ENCODE measurements around the gene TASOR.

DNA sequence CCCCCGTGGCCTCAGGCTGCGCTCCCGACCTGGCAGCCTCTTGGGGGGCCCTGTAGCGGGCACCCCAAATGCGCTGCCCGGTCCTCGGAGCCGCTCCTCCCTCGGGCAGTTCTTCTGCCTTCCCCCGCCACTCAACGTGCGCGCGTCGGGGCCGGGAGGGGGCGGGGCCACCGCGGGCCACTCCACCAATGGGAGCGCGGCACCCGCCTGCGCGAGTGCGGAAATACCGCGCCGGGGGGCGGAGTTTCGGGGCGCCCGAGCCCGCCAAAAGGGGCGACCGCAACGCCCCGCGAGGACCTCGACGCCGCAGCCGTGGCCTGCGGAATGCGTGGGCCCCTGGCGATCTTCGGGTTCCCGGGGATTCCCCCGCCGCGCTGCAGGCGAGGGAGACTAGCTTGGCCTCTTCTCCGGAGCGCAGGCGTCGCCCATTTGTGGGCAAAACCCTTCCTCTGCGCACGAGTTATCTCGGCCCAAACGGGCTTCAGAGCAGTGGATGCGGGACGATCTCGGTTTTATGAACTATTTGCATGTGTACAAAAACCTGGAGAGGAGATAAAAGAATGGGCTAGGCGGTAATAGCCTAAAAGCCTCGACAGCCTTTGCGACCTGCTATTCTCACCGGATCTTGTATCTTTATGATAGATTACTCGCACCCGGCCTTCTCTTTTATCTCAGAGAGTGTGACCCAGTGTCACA, at the start of gene TASOR:
- TF ChIP-seq TP53 (CRISPR knock-in tag; IDR thresholded peaks at IDR 0.05), result peak; percentile 98
- TF ChIP-seq, protein P1, sequence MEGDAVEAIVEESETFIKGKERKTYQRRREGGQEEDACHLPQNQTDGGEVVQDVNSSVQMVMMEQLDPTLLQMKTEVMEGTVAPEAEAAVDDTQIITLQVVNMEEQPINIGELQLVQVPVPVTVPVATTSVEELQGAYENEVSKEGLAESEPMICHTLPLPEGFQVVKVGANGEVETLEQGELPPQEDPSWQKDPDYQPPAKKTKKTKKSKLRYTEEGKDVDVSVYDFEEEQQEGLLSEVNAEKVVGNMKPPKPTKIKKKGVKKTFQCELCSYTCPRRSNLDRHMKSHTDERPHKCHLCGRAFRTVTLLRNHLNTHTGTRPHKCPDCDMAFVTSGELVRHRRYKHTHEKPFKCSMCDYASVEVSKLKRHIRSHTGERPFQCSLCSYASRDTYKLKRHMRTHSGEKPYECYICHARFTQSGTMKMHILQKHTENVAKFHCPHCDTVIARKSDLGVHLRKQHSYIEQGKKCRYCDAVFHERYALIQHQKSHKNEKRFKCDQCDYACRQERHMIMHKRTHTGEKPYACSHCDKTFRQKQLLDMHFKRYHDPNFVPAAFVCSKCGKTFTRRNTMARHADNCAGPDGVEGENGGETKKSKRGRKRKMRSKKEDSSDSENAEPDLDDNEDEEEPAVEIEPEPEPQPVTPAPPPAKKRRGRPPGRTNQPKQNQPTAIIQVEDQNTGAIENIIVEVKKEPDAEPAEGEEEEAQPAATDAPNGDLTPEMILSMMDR (IDR thresholded peaks at IDR 0.05), result no peak
- TF ChIP-seq, protein P2, sequence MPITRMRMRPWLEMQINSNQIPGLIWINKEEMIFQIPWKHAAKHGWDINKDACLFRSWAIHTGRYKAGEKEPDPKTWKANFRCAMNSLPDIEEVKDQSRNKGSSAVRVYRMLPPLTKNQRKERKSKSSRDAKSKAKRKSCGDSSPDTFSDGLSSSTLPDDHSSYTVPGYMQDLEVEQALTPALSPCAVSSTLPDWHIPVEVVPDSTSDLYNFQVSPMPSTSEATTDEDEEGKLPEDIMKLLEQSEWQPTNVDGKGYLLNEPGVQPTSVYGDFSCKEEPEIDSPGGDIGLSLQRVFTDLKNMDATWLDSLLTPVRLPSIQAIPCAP (CRISPR knock-in tag; IDR thresholded peaks at IDR 0.05), result peak; percentile 90
- TF ChIP-seq CBFB (CRISPR knock-in tag; IDR thresholded peaks at IDR 0.05; ENCODE audit: low read depth), result 0 out of 2 replicates have a peak, but pooled peaks have one; percentile 80
- peak; percentile 82 for TF ChIP-seq NR2C2 (CRISPR knock-in tag; IDR thresholded peaks at IDR 0.05)
- TF ChIP-seq, protein P3, sequence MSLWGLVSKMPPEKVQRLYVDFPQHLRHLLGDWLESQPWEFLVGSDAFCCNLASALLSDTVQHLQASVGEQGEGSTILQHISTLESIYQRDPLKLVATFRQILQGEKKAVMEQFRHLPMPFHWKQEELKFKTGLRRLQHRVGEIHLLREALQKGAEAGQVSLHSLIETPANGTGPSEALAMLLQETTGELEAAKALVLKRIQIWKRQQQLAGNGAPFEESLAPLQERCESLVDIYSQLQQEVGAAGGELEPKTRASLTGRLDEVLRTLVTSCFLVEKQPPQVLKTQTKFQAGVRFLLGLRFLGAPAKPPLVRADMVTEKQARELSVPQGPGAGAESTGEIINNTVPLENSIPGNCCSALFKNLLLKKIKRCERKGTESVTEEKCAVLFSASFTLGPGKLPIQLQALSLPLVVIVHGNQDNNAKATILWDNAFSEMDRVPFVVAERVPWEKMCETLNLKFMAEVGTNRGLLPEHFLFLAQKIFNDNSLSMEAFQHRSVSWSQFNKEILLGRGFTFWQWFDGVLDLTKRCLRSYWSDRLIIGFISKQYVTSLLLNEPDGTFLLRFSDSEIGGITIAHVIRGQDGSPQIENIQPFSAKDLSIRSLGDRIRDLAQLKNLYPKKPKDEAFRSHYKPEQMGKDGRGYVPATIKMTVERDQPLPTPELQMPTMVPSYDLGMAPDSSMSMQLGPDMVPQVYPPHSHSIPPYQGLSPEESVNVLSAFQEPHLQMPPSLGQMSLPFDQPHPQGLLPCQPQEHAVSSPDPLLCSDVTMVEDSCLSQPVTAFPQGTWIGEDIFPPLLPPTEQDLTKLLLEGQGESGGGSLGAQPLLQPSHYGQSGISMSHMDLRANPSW (CRISPR knock-in tag; conservative IDR thresholded peaks at IDR 0.05; ENCODE audit: low read depth), result no peak

Data from WTC11 (cell line).